ENCODE results near the gene SNAI3. TPM values are rescaled to one million over a fixed set of nuclear protein-coding genes. Genes with fewer than 3 reads are reported as not detected.

SNAI3 gene
- total RNA-seq, 2 donors from 2014 or later = 1.0 to 1.6 TPM

DNA sequence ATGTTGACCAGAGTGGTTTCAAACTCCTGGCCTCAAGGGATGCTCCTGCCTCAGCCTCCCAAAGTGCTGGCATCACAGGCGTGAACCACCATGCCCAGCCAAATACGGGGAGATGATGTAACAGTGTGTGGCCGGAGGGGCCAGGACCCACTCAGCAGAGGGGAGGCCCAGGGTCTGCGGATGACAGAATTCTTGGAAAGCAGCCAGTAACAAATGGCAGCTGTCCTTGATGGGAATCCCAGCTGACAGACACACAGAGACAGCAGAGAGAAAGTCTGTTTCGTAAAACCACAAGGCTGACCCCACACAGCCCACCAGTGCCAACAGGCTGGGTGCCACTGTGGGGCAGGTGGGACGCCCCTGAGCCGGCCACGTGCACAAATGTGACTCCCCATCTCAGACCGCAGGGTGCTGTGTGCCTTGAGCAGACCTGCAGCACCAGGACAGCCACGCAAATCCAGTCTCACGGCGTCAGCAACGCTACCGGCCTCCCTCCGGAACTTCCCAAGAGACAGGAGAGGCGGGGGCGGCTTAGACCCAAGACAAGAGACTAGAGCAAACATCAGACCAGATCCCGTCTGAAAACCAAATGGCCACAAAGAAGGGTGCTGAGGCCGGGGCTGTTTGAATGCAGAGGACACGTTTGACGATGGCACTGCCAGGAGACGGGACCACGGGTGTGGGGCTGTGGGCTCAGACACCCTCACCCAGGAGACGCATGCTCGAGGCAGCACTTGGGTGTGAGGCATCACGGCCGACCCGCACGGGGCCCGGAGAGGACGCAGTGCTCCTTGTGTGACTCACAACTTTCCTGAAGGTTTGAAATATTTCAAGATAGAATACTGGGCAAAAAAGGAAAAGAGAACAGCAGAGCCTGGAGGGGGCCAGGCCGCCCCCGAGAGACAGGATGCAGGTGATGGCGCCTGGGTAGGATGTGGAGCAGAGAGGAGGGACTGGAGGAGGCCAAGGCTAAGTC lies 44.6 kb upstream of the SNAI3 start:
- no peaks in the 10 kb centered on the region for H3K4me1 ChIP-seq
- peaks cover 42% of the 10 kb centered on the region for H3K36me3 ChIP-seq

DNA sequence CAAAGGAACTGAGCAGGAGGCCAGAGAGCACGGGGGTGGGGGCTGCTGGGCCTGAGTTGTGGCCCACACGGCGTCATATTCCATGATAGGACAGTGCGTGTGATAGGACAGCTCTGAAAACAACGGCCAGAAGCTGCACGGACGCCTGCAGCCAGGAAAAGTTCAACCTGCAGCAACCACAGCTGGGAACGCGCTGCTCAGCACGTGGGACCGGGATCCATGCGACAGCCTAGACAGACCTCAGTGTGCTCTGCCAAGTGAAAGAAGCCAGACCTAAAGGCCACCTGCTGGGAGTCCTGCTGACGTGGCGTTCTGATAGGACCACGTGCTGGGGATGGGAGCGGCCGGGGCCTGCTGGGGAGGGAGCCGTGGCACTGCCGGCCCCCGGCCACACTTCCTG lies 41.6 kb upstream of the SNAI3 start:
- Histone ChIP-seq H3K9me3 (no peaks in the 10 kb centered on the region), H3K36me3 (peaks cover 54% of the 10 kb centered on the region), H3K27ac (no peak overlapping the region), H3K27me3 (no peaks in the 10 kb centered on the region), H3K4me3 (no peak overlapping the region), H3K4me1 (no peaks in the 10 kb centered on the region)
- no peak for TF ChIP-seq CTCF (IDR thresholded peaks at IDR 0.05)
- no peak for DNase-seq (ENCODE audit: low spot score)

More for the DNA sequence above, 44.6 kb upstream of the SNAI3 start:
- H3K9me3 ChIP-seq = no peaks in the 10 kb centered on the region
- H3K4me3 ChIP-seq = no peak overlapping the region
- no peak for DNase-seq (ENCODE audit: low spot score)
- no peak overlapping the region for H3K27ac ChIP-seq
- TF ChIP-seq CTCF (IDR thresholded peaks at IDR 0.05) = no peak
- H3K27me3 ChIP-seq = no peaks in the 10 kb centered on the region

DNA sequence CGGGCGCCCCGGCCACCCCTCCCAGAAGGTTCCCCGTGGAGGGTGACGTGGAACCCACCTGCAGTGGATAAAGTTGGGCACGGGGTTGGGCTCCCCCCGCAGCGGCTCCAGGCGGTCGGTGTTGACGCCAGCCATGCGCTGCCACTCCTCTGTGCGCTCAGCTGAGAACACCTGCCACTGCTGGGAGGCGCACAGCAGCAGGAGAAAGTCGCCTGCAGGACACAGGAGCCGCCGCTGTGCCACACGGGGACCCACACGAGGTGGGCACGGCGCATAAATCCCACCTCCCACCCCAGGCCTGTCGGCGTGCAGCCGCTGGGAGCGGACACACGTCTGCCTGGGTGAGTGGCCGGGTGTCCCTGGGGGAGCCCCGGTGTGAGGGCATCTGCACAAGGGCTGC lies 40.7 kb upstream of the SNAI3 start:
- DNase-seq (ENCODE audit: low spot score) = no peak

GRCh38 chr16:88726408-88726749 lies 40.1 kb upstream of the SNAI3 start:
- H3K36me3 ChIP-seq = peaks cover 69% of the 10 kb centered on the region

More for the DNA sequence above, 40.7 kb upstream of the SNAI3 start:
- no peaks in the 10 kb centered on the region for H3K27me3 ChIP-seq
- no peaks in the 10 kb centered on the region for H3K9me3 ChIP-seq
- H3K4me3 ChIP-seq = no peak overlapping the region
- no peak overlapping the region for H3K27ac ChIP-seq
- no peak for TF ChIP-seq CTCF (IDR thresholded peaks at IDR 0.05)
- H3K36me3 ChIP-seq = peaks cover 63% of the 10 kb centered on the region
- no peaks in the 10 kb centered on the region for H3K4me1 ChIP-seq

DNA sequence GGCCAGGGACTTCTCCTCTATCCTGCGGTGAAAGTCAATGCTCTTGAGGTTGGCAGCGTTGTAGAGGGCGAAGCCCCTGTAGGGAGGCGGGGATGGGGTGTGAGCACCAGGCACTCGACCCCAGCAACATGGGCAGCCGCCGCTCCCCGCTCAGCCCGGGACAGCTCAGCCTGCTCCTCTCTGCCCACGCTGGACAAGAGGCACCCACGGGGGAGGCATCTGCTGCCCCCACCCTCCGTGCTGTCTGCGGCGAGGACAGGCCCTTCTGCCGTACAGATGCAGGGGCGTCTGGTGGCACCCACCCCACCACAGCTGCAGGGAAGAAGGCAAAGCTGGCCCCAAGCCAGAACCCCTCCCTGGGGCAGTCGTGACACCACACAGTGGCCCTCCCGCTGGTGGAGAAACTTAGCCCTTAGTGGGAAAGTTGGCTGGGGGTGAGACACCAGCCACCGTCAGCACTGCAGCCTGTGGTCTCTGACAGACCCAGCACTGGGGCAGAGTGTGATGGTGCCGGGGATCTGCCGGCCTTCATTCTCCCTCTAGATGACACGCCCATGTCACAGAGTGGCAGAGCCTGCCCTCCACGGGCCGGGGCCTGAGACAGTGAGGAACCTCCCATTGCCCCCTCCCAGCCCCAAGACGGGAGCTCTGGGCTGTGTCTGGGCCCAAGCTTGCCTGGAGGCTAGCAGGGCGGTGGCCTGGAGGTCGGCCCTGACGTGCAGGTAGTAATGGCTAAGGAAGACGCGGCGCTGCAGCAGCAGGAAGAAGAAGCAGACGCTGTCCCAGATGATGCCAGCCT lies 39.5 kb upstream of the SNAI3 start:
- Histone ChIP-seq H3K27me3 (no peaks in the 10 kb centered on the region), H3K27ac (no peak overlapping the region), H3K4me3 (no peak overlapping the region), H3K9me3 (no peaks in the 10 kb centered on the region), H3K36me3 (peaks cover 69% of the 10 kb centered on the region), H3K4me1 (no peaks in the 10 kb centered on the region)
- no peak for TF ChIP-seq CTCF (IDR thresholded peaks at IDR 0.05)
- no peak for DNase-seq (ENCODE audit: low spot score)

More at GRCh38 chr16:88726408-88726749, 40.1 kb upstream of the SNAI3 start:
- no peak for DNase-seq (ENCODE audit: low spot score)
- Histone ChIP-seq H3K27me3 (no peaks in the 10 kb centered on the region), H3K27ac (no peak overlapping the region), H3K9me3 (no peaks in the 10 kb centered on the region), H3K4me3 (no peak overlapping the region), H3K4me1 (no peaks in the 10 kb centered on the region)
- no peak for TF ChIP-seq CTCF (IDR thresholded peaks at IDR 0.05)
